DOHH2 (cell line): ENCODE results near the gene CTSK.
"Not testable (repeated sequence)": the region's sequence is repeated elsewhere in the genome, so short reads cannot be mapped to it uniquely, and the experiment has no call there.

ENCODE experiments used
- H3F3A ChIP-seq: fragments of 200-600 bp; sonication (generic), shearing (Covaris generic); 2 replicates; pipeline ENCODE4 v1.6.0; 2016; ENCODE audit warnings: antibody characterized with exemption, mild to moderate bottlenecking; ENCODE audit not compliant: control insufficient read depth, insufficient read depth
- H3K27ac ChIP-seq: fragments of 200-600 bp; sonication (generic); 2 replicates; pipeline ENCODE4 v1.5.1; 2014; ENCODE audit warnings: low read depth, mild to moderate bottlenecking, low read length, moderate library complexity
- H3K27me3 ChIP-seq: fragments of 200-600 bp; sonication (generic); 2 replicates; pipeline ENCODE4 v1.6.1; 2014; ENCODE audit warnings: mild to moderate bottlenecking, low read length, mixed read lengths; ENCODE audit not compliant: control insufficient read depth
- H3K36me3 ChIP-seq: fragments of 200-600 bp; sonication (generic); 2 replicates; pipeline ENCODE4 v1.6.1; 2014; ENCODE audit warnings: mild to moderate bottlenecking, low read length, moderate library complexity, mixed read lengths; ENCODE audit not compliant: control insufficient read depth
- H3K4me1 ChIP-seq: fragments of 200-600 bp; sonication (generic); 2 replicates; pipeline ENCODE4 v1.6.1; 2014; ENCODE audit warnings: mild to moderate bottlenecking, low read length, mixed read lengths; ENCODE audit not compliant: control insufficient read depth
- H3K4me2 ChIP-seq: fragments of 200-600 bp; sonication (generic); 2 replicates; pipeline ENCODE4 v1.6.0; 2014; ENCODE audit warnings: mild to moderate bottlenecking, low read length, moderate library complexity
- H3K4me3 ChIP-seq: fragments of 200-600 bp; sonication (generic); 2 replicates; pipeline ENCODE4 v1.5.1; 2014; ENCODE audit warnings: mild to moderate bottlenecking, low read length, mixed read lengths
- H3K79me2 ChIP-seq: fragments of 200-600 bp; sonication (generic); 2 replicates; pipeline ENCODE4 v1.6.1; 2014; ENCODE audit warnings: mild to moderate bottlenecking, low read length, mixed read lengths; ENCODE audit not compliant: control insufficient read depth
- H3K9me2 ChIP-seq: fragments of 200-600 bp; sonication (generic); replicated peaks from 2 replicates; pipeline ENCODE4 v1.6.1; 2014; ENCODE audit warnings: mild to moderate bottlenecking, low read length, mixed read lengths; ENCODE audit not compliant: control insufficient read depth
- H3K9me3 ChIP-seq: fragments of 200-600 bp; sonication (generic); 2 replicates; pipeline ENCODE4 v1.6.1; 2014; ENCODE audit warnings: antibody characterized with exemption, low read length, mixed read lengths; ENCODE audit not compliant: control insufficient read depth, insufficient read depth
- H4K20me1 ChIP-seq: fragments of 200-600 bp; sonication (generic); 2 replicates; pipeline ENCODE4 v1.6.0; 2014; ENCODE audit warnings: low read depth, mild to moderate bottlenecking, antibody characterized with exemption, low read length, moderate library complexity; ENCODE audit not compliant: control insufficient read depth, insufficient read depth
- EZH2phosphoT487 ChIP-seq: fragments of 200-600 bp; sonication (generic); IDR thresholded peaks from 2 replicates; pipeline ENCODE4 v1.6.1; 2017; ENCODE audit warnings: borderline replicate concordance, mild to moderate bottlenecking, antibody characterized with exemption, low read length, moderate library complexity, mixed read lengths
- TF ChIP-seq, protein P1 (sequence below): fragments of 200-600 bp; sonication (generic); IDR thresholded peaks from one replicate; pipeline ENCODE4 v1.5.1; 2014; ENCODE audit warnings: antibody characterized with exemption, mild to moderate bottlenecking, low read depth, low read length; ENCODE audit not compliant: poor library complexity, severe bottlenecking

CTSK gene

GRCh38 chr1:150778409-150778808 lies 29.7 kb downstream of the CTSK start:
- no peak overlapping the region for H3K4me2 ChIP-seq
- H3K4me1 ChIP-seq, result no peaks in the 10 kb centered on the region
- no peaks in the 10 kb centered on the region for H3K27me3 ChIP-seq
- no peaks in the 10 kb centered on the region for H3K79me2 ChIP-seq
- H3K9me3 ChIP-seq, result no peaks in the 10 kb centered on the region
- TF ChIP-seq EZH2phosphoT487, result no peak
- TF ChIP-seq, protein P1, sequence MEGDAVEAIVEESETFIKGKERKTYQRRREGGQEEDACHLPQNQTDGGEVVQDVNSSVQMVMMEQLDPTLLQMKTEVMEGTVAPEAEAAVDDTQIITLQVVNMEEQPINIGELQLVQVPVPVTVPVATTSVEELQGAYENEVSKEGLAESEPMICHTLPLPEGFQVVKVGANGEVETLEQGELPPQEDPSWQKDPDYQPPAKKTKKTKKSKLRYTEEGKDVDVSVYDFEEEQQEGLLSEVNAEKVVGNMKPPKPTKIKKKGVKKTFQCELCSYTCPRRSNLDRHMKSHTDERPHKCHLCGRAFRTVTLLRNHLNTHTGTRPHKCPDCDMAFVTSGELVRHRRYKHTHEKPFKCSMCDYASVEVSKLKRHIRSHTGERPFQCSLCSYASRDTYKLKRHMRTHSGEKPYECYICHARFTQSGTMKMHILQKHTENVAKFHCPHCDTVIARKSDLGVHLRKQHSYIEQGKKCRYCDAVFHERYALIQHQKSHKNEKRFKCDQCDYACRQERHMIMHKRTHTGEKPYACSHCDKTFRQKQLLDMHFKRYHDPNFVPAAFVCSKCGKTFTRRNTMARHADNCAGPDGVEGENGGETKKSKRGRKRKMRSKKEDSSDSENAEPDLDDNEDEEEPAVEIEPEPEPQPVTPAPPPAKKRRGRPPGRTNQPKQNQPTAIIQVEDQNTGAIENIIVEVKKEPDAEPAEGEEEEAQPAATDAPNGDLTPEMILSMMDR, result no peak
- no peaks in the 10 kb centered on the region for H3K9me2 ChIP-seq
- 0 out of 2 replicates have a peak, but pooled peaks cover 6% of the 10 kb centered on the region for H3F3A ChIP-seq
- H3K36me3 ChIP-seq, result no peaks in the 10 kb centered on the region
- no peaks in the 10 kb centered on the region for H4K20me1 ChIP-seq
- no peak overlapping the region for H3K4me3 ChIP-seq
- H3K27ac ChIP-seq, result no peak overlapping the region

DNA sequence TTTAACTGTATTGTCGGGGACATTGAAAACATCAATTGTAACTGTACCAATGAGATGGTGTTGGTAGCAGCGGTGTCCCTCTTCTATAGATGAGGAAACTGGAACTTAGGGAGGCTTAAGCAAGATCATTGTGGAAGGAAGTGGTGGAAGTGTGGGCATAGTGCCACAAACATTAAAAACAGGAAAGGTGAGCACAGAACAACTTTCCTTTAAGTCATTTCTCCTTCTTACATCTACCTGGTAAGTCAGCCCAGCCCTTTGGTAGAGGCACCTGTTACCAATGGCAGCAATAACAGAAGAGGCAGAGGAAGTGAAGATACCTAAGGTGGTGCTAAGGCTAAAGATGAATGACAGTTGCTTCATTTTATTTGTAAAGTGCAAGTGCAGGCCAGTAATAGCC lies 30.5 kb downstream of the CTSK start:
- TF ChIP-seq EZH2phosphoT487, result no peak
- TF ChIP-seq, protein P1, result no peak

GRCh38 chr1:150775931-150776505 lies 32.0 kb downstream of the CTSK start:
- H3K27ac ChIP-seq, H3K4me1 ChIP-seq, H3K4me2 ChIP-seq, H3K4me3 ChIP-seq, H4K20me1 ChIP-seq, H3K9me2 ChIP-seq, H3K9me3 ChIP-seq, H3K27me3 ChIP-seq, H3F3A ChIP-seq, H3K36me3 ChIP-seq, H3K79me2 ChIP-seq: not testable (repeated sequence)

More for the DNA sequence above, 30.5 kb downstream of the CTSK start:
- H3K4me1 ChIP-seq, result no peaks in the 10 kb centered on the region
- H3F3A ChIP-seq, result 0 out of 2 replicates have a peak, but pooled peaks cover 3% of the 10 kb centered on the region
- no peak overlapping the region for H3K4me3 ChIP-seq
- H3K36me3 ChIP-seq, result no peaks in the 10 kb centered on the region
- H3K79me2 ChIP-seq, result no peaks in the 10 kb centered on the region
- H3K4me2 ChIP-seq, result no peak overlapping the region
- no peaks in the 10 kb centered on the region for H4K20me1 ChIP-seq
- H3K9me3 ChIP-seq, result no peaks in the 10 kb centered on the region
- H3K27ac ChIP-seq, result no peak overlapping the region
- no peaks in the 10 kb centered on the region for H3K9me2 ChIP-seq
- no peaks in the 10 kb centered on the region for H3K27me3 ChIP-seq

GRCh38 chr1:150775276-150775675 lies 32.8 kb downstream of the CTSK start:
- Histone ChIP-seq H3K9me2 (no peaks in the 10 kb centered on the region), H3K79me2 (no peaks in the 10 kb centered on the region), H3K9me3 (no peaks in the 10 kb centered on the region), H4K20me1 (no peaks in the 10 kb centered on the region), H3F3A (0 out of 2 replicates have a peak, but pooled peaks cover under 1% of the 10 kb centered on the region), H3K36me3 (no peaks in the 10 kb centered on the region), H3K4me2 (no peak overlapping the region), H3K4me3 (no peak overlapping the region), H3K27me3 (no peaks in the 10 kb centered on the region), H3K4me1 (peaks cover 7% of the 10 kb centered on the region), H3K27ac (no peak overlapping the region)
- TF ChIP-seq, protein P1, result no peak
- TF ChIP-seq EZH2phosphoT487, result no peak
